ENCODE results near the gene SRGN. TPM values are rescaled to one million over a fixed set of nuclear protein-coding genes. Genes with fewer than 3 reads are reported as not detected.

The SRGN gene
- total and polyA plus RNA-seq, 11 donors: 28.8 to 214 (median 54.7) TPM

DNA sequence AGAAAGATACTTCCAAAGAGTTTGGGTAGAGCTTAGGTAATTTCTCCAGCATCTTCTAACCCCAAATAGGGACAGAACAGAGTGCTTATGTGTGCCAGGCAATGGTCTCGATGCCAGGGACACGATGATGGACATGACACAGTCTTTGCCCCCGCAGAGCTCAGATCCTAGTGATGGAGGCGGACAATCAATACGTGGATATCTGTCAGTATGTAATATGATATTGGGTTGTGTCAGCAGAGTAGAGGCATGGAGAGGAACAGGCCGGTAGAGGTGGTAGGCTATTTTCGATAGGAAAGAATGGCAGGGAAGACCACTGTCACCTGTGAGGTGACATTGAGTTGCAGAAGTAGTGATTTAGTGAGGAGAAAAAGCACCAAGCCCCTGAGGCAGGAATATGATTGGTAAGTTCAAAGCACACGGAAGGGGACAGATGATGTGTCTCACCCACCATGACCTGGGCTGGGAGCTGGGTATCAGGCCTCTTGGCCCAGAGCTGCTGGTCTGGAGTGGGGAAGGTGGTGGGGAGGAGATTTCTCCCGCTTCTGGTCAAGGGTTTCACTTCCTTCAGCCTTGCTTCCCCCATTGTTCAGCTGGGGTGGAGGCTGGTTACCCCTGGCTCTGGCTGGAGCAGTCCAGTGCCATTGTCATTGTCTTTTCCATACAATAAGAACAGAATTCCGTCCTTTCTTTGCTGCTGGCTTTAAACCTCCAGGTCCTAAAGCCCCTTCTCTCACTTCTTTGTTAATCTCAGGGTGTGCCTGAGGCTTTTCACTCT lies 36.0 kb upstream of the SRGN start:
- no peak for TF ChIP-seq POLR2A (IDR thresholded peaks at IDR 0.05)
- TF ChIP-seq, protein P1, sequence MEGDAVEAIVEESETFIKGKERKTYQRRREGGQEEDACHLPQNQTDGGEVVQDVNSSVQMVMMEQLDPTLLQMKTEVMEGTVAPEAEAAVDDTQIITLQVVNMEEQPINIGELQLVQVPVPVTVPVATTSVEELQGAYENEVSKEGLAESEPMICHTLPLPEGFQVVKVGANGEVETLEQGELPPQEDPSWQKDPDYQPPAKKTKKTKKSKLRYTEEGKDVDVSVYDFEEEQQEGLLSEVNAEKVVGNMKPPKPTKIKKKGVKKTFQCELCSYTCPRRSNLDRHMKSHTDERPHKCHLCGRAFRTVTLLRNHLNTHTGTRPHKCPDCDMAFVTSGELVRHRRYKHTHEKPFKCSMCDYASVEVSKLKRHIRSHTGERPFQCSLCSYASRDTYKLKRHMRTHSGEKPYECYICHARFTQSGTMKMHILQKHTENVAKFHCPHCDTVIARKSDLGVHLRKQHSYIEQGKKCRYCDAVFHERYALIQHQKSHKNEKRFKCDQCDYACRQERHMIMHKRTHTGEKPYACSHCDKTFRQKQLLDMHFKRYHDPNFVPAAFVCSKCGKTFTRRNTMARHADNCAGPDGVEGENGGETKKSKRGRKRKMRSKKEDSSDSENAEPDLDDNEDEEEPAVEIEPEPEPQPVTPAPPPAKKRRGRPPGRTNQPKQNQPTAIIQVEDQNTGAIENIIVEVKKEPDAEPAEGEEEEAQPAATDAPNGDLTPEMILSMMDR (IDR thresholded peaks at IDR 0.05): no peak
- ATAC-seq: peak; percentile 14 to 70 (median 54)
- H3K36me3 ChIP-seq: no peaks in the 10 kb centered on the region

DNA sequence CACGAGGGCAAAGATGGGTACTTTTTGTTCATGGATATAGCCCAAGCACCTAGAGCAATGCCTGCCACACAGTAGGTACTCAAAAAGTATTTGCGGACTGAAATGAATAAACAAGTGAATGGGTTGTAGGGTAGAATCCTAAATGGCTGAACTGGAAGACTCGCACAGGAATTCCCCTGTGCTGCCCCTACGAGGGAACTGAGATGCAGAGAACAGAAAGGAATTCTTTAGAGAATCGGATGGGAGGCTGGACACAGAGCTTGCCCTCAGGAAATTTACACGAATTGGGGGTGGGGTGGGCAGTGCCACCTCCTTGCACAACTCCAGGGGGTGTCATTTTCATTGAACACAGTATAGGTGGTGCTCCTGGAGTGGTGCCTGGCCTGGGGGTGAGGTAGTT lies 35.2 kb upstream of the SRGN start:
- DNase-seq (no peak), ATAC-seq (no peak)
- Histone ChIP-seq H3K27ac (peak overlapping the region in 11 of 12 donors; percentile 24 to 98 (median 73)), H3K9me3 (no peaks in the 10 kb centered on the region), H3K4me3 (no peak overlapping the region), H3K36me3 (no peaks in the 10 kb centered on the region), H3K27me3 (no peaks in the 10 kb centered on the region), H3K4me1 (peaks cover 0 to 93% (median 17%) of the 10 kb centered on the region in 12 donors)
- intact Hi-C loops (cut with DNase I): loop anchor here in 6 of 10 donors (2.0 to 5.0 kb wide), 5 partner anchors 36 to 45 kb away; partner anchors contain the start of gene SRGN (in 1 of the 6)
- TF ChIP-seq POLR2A (IDR thresholded peaks at IDR 0.05): no peak
- TF ChIP-seq, protein P1 (IDR thresholded peaks at IDR 0.05): no peak
- WGBS, 4 donors: 81 to 86% (median 82%) methylated on average over 6 of the region's 6 CpGs

More for the DNA sequence above, 36.0 kb upstream of the SRGN start:
- 79 to 82% (median 81%) methylated on average over 10 of the region's 10 CpGs for WGBS, 4 donors
- no peak overlapping the region for H3K4me3 ChIP-seq
- H3K27me3 ChIP-seq: no peaks in the 10 kb centered on the region
- peaks cover 0 to 93% (median 13%) of the 10 kb centered on the region in 12 donors for H3K4me1 ChIP-seq
- intact Hi-C loops (cut with DNase I): loop anchor here in 6 of 10 donors (2.0 to 5.0 kb wide), 5 partner anchors 37 to 45 kb away; partner anchors contain the start of gene SRGN (in 1 of the 6)
- peak overlapping the region; percentile 4 to 98 (median 72) for H3K27ac ChIP-seq
- DNase-seq: peak in 4 of 5 donors; percentile 43 to 54 (median 50)
- H3K9me3 ChIP-seq: no peaks in the 10 kb centered on the region

DNA sequence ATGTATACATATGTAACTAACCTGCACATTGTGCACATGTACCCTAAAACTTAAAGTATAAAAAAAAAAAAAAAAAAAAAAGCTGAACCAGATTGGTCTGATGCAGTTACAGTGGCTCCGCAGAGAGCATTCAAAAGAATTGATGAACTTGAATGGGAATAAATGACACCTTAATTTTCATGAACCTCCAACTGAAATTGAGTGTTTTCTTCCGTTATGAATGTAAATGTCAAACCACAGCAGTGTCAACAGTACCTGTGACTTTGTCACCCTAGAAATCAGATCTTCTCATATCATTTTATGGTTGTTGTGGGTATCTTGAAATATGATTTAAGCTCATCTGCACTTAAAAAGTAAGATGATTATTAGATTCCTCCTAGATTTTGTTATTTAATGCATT lies 32.7 kb upstream of the SRGN start:
- H3K36me3 ChIP-seq: no peaks in the 10 kb centered on the region
- DNase-seq (no peak), ATAC-seq (no peak)
- 93 to 99% (median 96%) methylated on average over 2 of the region's 2 CpGs for WGBS, 4 donors
- peak overlapping the region in 3 of 12 donors; percentile 77 to 99 (median 85) for H3K27ac ChIP-seq
- peaks cover 0 to 92% (median 20%) of the 10 kb centered on the region in 12 donors for H3K4me1 ChIP-seq
- no peak overlapping the region for H3K4me3 ChIP-seq
- intact Hi-C loops (cut with DNase I): loop anchor here in 1 of 10 donors (5.0 kb wide), 1 partner anchor 37 kb away; no protein-coding TSS in a partner anchor
- H3K9me3 ChIP-seq: no peaks in the 10 kb centered on the region
- TF ChIP-seq, protein P1 (IDR thresholded peaks at IDR 0.05): no peak
- no peak for TF ChIP-seq POLR2A (IDR thresholded peaks at IDR 0.05)
- no peaks in the 10 kb centered on the region for H3K27me3 ChIP-seq

DNA sequence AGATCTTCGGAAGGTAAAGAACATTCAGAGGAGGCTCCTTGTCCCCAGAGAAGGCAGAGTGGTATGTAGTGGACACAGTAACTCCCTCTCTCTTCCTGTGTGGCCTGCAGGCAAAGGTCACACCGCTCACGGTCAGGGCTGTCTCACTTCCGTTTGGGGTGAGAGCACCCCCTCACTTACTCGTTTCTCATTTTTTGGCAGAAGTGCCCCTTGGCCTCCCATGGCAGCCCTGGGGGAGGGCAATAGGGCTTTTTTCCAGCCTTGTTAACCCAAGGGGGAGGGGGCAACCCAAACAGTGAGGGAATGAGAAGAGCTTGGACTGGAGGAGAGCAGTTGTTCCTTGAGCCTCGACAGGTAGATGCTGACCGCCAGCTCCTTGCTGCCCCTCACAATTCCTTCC lies 31.8 kb upstream of the SRGN start:
- Histone ChIP-seq H3K9me3 (no peaks in the 10 kb centered on the region), H3K4me1 (peaks cover 0 to 95% (median 27%) of the 10 kb centered on the region in 12 donors), H3K36me3 (no peaks in the 10 kb centered on the region), H3K27ac (peak overlapping the region; percentile 10 to 99 (median 76)), H3K4me3 (peak overlapping the region in 1 of 12 donors; percentile 7), H3K27me3 (no peaks in the 10 kb centered on the region)
- DNase-seq: peak; percentile 33 to 70 (median 50)
- WGBS, 4 donors: 53 to 61% (median 57%) methylated on average over 5 to 7 of the region's 7 CpGs
- TF ChIP-seq POLR2A (IDR thresholded peaks at IDR 0.05): no peak
- TF ChIP-seq, protein P1 (IDR thresholded peaks at IDR 0.05): no peak
- peak; percentile 15 to 68 (median 57) for ATAC-seq
- intact Hi-C loops (cut with DNase I): loop anchor here in 1 of 10 donors (5.0 kb wide), 1 partner anchor 36 kb away; no protein-coding TSS in a partner anchor

All from heart left ventricle (tissue), 16 donors.